Upper lobe of left lung (tissue), 4 donors: Measurements from ENCODE around the gene SCFD2.
"Not testable (repeated sequence)": the region's sequence is repeated elsewhere in the genome, so short reads cannot be mapped to it uniquely, and the experiment has no call there.

Source experiments
- POLR2A ChIP-seq, 4 donors: fragments of 450-650 bp; IDR thresholded peaks; one replicate each; pipeline ENCODE4 v1.5.1; 2016 to 2017; ENCODE audit warnings: antibody characterized with exemption in 4 of 4, mild to moderate bottlenecking in 2 of 4
- TF ChIP-seq, protein P1 (sequence below), 6 experiments: fragments of 450-650 bp in 4 of 6; fragments of 200-600 bp in 2 of 6; sonication (generic) in 2 of 6; IDR thresholded peaks; one replicate each; pipeline ENCODE4 v1.5.1; 2016 to 2019; ENCODE audit warnings: antibody characterized with exemption in 6 of 6

- TF ChIP-seq POLR2A (IDR thresholded peaks at IDR 0.05): not testable (repeated sequence)
- TF ChIP-seq, protein P1, sequence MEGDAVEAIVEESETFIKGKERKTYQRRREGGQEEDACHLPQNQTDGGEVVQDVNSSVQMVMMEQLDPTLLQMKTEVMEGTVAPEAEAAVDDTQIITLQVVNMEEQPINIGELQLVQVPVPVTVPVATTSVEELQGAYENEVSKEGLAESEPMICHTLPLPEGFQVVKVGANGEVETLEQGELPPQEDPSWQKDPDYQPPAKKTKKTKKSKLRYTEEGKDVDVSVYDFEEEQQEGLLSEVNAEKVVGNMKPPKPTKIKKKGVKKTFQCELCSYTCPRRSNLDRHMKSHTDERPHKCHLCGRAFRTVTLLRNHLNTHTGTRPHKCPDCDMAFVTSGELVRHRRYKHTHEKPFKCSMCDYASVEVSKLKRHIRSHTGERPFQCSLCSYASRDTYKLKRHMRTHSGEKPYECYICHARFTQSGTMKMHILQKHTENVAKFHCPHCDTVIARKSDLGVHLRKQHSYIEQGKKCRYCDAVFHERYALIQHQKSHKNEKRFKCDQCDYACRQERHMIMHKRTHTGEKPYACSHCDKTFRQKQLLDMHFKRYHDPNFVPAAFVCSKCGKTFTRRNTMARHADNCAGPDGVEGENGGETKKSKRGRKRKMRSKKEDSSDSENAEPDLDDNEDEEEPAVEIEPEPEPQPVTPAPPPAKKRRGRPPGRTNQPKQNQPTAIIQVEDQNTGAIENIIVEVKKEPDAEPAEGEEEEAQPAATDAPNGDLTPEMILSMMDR (IDR thresholded peaks at IDR 0.05): not testable (repeated sequence)
Measured at GRCh38 chr4:53346392-53346791, 19.5 kb downstream of the SCFD2 start.
